Colon (tissue), 2 donors: Measurements from ENCODE around the gene CBR4.
A peak's percentile ranks its signal among the peaks of the same experiment; 100 is the strongest.
"Not testable (repeated sequence)": the region's sequence is repeated elsewhere in the genome, so short reads cannot be mapped to it uniquely, and the experiment has no call there.

Experiments used
- FAIRE-seq: peaks from 2 replicates; lab custom pipeline; 2012; peaks lifted over from hg19 to GRCh38; lab: Jason Lieb, UNC
- donor health status: control.
- donor health status: control.

CBR4 gene

GRCh38 chr4:169010125-169011023 is at the start of gene CBR4:
CBR4 (minus strand) TSS chr4:169010255; CDS start chr4:169010089, 166 bp downstream.
- FAIRE-seq, result peak; percentile 92

GRCh38 chr4:169059306-169060211 is 49.5 kb upstream of the CBR4 start:
- no peak for FAIRE-seq

- no peak for FAIRE-seq
Measured at GRCh38 chr4:169058312-169058711, 48.3 kb upstream of the CBR4 start.

GRCh38 chr4:169054879-169055278 is 44.8 kb upstream of the CBR4 start:
- FAIRE-seq, result no peak

GRCh38 chr4:169052594-169052945 is 42.5 kb upstream of the CBR4 start:
- FAIRE-seq, result no peak

- no peak for FAIRE-seq
Measured at GRCh38 chr4:169051761-169052593, 41.9 kb upstream of the CBR4 start.

GRCh38 chr4:169050881-169051760 is 41.1 kb upstream of the CBR4 start:
- FAIRE-seq, result no peak

- no peak for FAIRE-seq
Measured at GRCh38 chr4:169050284-169050683, 40.2 kb upstream of the CBR4 start.

- no peak for FAIRE-seq
Measured at GRCh38 chr4:169048868-169049414, 38.9 kb upstream of the CBR4 start.

- FAIRE-seq, result no peak
Measured at GRCh38 chr4:169047956-169048355, 37.9 kb upstream of the CBR4 start.

GRCh38 chr4:169045862-169046584 is 36.0 kb upstream of the CBR4 start:
- no peak for FAIRE-seq

- no peak for FAIRE-seq
Measured at GRCh38 chr4:169044714-169045447, 34.8 kb upstream of the CBR4 start.

- no peak for FAIRE-seq
Measured at GRCh38 chr4:169042608-169043007, 32.6 kb upstream of the CBR4 start.

GRCh38 chr4:169040559-169041261 is 30.7 kb upstream of the CBR4 start:
- FAIRE-seq, result no peak

GRCh38 chr4:169039251-169039954 is 29.3 kb upstream of the CBR4 start:
- no peak for FAIRE-seq

GRCh38 chr4:169037506-169037905 is 27.5 kb upstream of the CBR4 start:
- no peak for FAIRE-seq

GRCh38 chr4:169035871-169036620 is 26.0 kb upstream of the CBR4 start:
- not testable (repeated sequence) for FAIRE-seq
